Liver (tissue), 9 donors: ENCODE results near the gene MYOF. TPM values are rescaled to one million over a fixed set of nuclear protein-coding genes. Genes with fewer than 3 reads are reported as not detected.

Experiments
- DNase-seq: peaks from one replicate; pipeline ENCODE4 v3.0.0-alpha.2; 2017; ENCODE audit warnings: low spot score
- H3K27ac ChIP-seq, 2 donors: one replicate each; pipeline ENCODE4 v1.7.0; 2013; ENCODE audit warnings: inconsistent platforms in 2 of 2, low read length in 2 of 2, control low read depth in 1 of 2, low read depth in 1 of 2, mild to moderate bottlenecking in 1 of 2
- H3K27me3 ChIP-seq, 4 donors: one replicate each; pipeline versions ENCODE4 v1.6.1 to v1.7.0; 2013; ENCODE audit warnings: low read length in 3 of 4, inconsistent platforms in 1 of 4, mild to moderate bottlenecking in 1 of 4, moderate library complexity in 1 of 4; ENCODE audit not compliant: control insufficient read depth in 4 of 4, insufficient read depth in 4 of 4
- H3K36me3 ChIP-seq, 4 donors: one replicate each; pipeline versions ENCODE4 v1.6.1 to v1.7.0; 2013; ENCODE audit warnings: low read length in 3 of 4, mild to moderate bottlenecking in 3 of 4, low read depth in 1 of 4, moderate library complexity in 1 of 4; ENCODE audit not compliant: control insufficient read depth in 4 of 4, insufficient read depth in 3 of 4
- H3K4me1 ChIP-seq, 4 donors: one replicate each; pipeline versions ENCODE4 v1.6.1 to v1.7.0; 2013; ENCODE audit warnings: low read length in 3 of 4, mild to moderate bottlenecking in 3 of 4, moderate library complexity in 1 of 4; ENCODE audit not compliant: control insufficient read depth in 4 of 4, insufficient read depth in 4 of 4
- H3K4me3 ChIP-seq, 3 donors: one replicate each; pipeline versions ENCODE4 v1.6.1 to v1.7.0; 2013; ENCODE audit warnings: low read length in 3 of 3, control low read depth in 1 of 3, low read depth in 1 of 3, mild to moderate bottlenecking in 1 of 3
- H3K9ac ChIP-seq, 2 donors: one replicate each; pipeline ENCODE4 v1.7.0; 2013; ENCODE audit warnings: low read length in 2 of 2, mild to moderate bottlenecking in 2 of 2, moderate library complexity in 2 of 2, control low read depth in 1 of 2, low read depth in 1 of 2
- H3K9me3 ChIP-seq, 4 donors: one replicate each; pipeline versions ENCODE4 v1.6.1 to v1.7.0; 2013; ENCODE audit warnings: low read length in 3 of 4; ENCODE audit not compliant: control insufficient read depth in 4 of 4
- EGR1 ChIP-seq, 2 donors: IDR thresholded peaks; 2 replicates each; pipeline ENCODE4 v1.6.1; 2016 to 2018; ENCODE audit warnings: antibody characterized with exemption in 2 of 2, low read depth in 2 of 2
- FOXA1 ChIP-seq: IDR thresholded peaks from 2 replicates; pipeline ENCODE4 v1.6.1; 2016; ENCODE audit warnings: antibody characterized with exemption
- FOXA2 ChIP-seq: IDR thresholded peaks from 2 replicates; pipeline ENCODE4 v1.6.1; 2016; ENCODE audit warnings: antibody characterized with exemption
- GABPA ChIP-seq, 2 donors: IDR thresholded peaks in 1 of 2; conservative IDR thresholded peaks in 1 of 2; 2 replicates each; pipeline ENCODE4 v1.6.1; 2016; ENCODE audit warnings: antibody characterized with exemption in 2 of 2, mild to moderate bottlenecking in 1 of 2, moderate library complexity in 1 of 2
- HNF4A ChIP-seq, 2 donors: conservative IDR thresholded peaks; 2 replicates each; pipeline ENCODE4 v1.6.1; 2016; ENCODE audit warnings: antibody characterized with exemption in 2 of 2, mild to moderate bottlenecking in 2 of 2
- HNF4G ChIP-seq: IDR thresholded peaks from 2 replicates; pipeline ENCODE4 v1.6.1; 2016; ENCODE audit warnings: antibody characterized with exemption
- JUND ChIP-seq, 2 donors: IDR thresholded peaks; 2 replicates each; pipeline ENCODE4 v1.6.1; 2016; ENCODE audit warnings: antibody characterized with exemption in 2 of 2
- NR2F2 ChIP-seq: IDR thresholded peaks from 2 replicates; pipeline ENCODE4 v1.6.1; 2016; ENCODE audit warnings: antibody characterized with exemption
- RAD21 ChIP-seq, 2 donors: IDR thresholded peaks; 2 replicates each; pipeline ENCODE4 v1.6.1; 2016; ENCODE audit warnings: antibody characterized with exemption in 2 of 2, mild to moderate bottlenecking in 2 of 2
- RXRA ChIP-seq, 2 donors: IDR thresholded peaks; 2 replicates each; pipeline ENCODE4 v1.6.1; 2017 to 2018; ENCODE audit warnings: antibody characterized with exemption in 2 of 2, mild to moderate bottlenecking in 1 of 2
- SP1 ChIP-seq: IDR thresholded peaks from 2 replicates; pipeline ENCODE4 v1.6.1; 2018; ENCODE audit warnings: antibody characterized with exemption, mild to moderate bottlenecking
- TAF1 ChIP-seq: conservative IDR thresholded peaks from 2 replicates; pipeline ENCODE4 v1.6.1; 2016; ENCODE audit warnings: antibody characterized with exemption, mild to moderate bottlenecking
- YY1 ChIP-seq: IDR thresholded peaks from 2 replicates; pipeline ENCODE4 v1.6.1; 2016; ENCODE audit warnings: antibody characterized with exemption, mild to moderate bottlenecking
- WGBS: extraction: QIAGEN DNeasy Blood & Tissue Kit; methylation state at CpG from one replicate; pipeline ENCODE4 v1.1.7; 2013; 5-methylcytosine and 5-hydroxymethylcytosine counted together
- polyA plus RNA-seq, 2 donors: library from polyadenylated mRNA; stranded (reverse) in 1 of 2; unstranded in 1 of 2; fragments of 200-250 nt in 1 of 2; fragments of >200 nt in 1 of 2; fragmentation: Nextera tagmentation in 1 of 2; extraction: Ambion mirVana in 1 of 2; gene quantifications; one replicate each; pipeline versions ENCODE4 v1.2.1 to v1.2.3, GENCODE V29; 2013 to 2015
- total RNA-seq, 2 donors: library from RNA; depleted of rRNA; stranded (reverse); fragments of >200 nt; gene quantifications; one replicate each; pipeline ENCODE4 v1.2.3, GENCODE V29; 2014
- TF ChIP-seq, protein P1 (sequence below): IDR thresholded peaks from 2 replicates; pipeline ENCODE4 v1.6.1; 2016; ENCODE audit warnings: antibody characterized with exemption
- TF ChIP-seq, protein P2 (sequence below): fragments of 150-350 bp; IDR thresholded peaks from 2 replicates; pipeline ENCODE4 v1.5.1; 2017; ENCODE audit warnings: improper control_type of control experiment, low read depth, low read length; ENCODE audit not compliant: missing input control
- TF ChIP-seq, protein P3 (sequence below): IDR thresholded peaks from 2 replicates; pipeline ENCODE4 v1.6.1; 2016; ENCODE audit warnings: antibody characterized with exemption
- TF ChIP-seq, protein P4 (sequence below): IDR thresholded peaks from 2 replicates; pipeline ENCODE4 v1.6.1; 2016; ENCODE audit warnings: antibody characterized with exemption, mild to moderate bottlenecking
- donor health status: healthy.
- donor health status: healthy.
- donor health status: healthy.
- donor health status: healthy.
- donor health status: healthy.

Gene MYOF
- total and polyA plus RNA-seq, 4 donors = 0.89 to 5.7 (median 3.2) TPM

DNA sequence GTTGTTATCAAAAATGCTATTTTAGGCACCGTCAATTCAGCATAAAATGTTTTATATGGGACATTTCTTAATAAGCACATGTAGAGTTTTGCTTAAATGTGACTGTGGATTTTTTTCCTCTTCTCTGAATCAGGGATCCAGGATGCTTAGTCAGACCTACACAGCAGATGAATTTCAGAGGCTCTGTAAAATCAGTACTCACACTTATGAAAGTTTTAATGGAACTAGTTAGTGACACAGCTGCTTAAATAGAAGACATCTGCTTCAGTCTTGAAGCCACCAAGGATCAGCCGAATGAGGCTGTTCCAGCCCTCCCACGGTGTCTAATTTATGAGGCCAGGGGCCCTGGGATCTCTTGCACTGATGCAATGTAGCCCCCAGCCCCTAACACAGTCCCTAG lies 136.0 kb downstream of the MYOF start:
- Histone ChIP-seq H3K4me3 (no peak overlapping the region), H3K4me1 (no peaks in the 10 kb centered on the region), H3K9me3 (no peaks in the 10 kb centered on the region), H3K27me3 (no peaks in the 10 kb centered on the region), H3K36me3 (no peaks in the 10 kb centered on the region), H3K27ac (no peak overlapping the region), H3K9ac (no peak overlapping the region)
- DNase-seq = no peak
- WGBS = 81% methylated on average over 3 of the region's 3 CpGs
- TF ChIP-seq SP1 = no peak
- TF ChIP-seq FOXA2 = no peak
- TF ChIP-seq RAD21 (IDR thresholded peaks at IDR 0.05) = no peak
- TF ChIP-seq, protein P1, sequence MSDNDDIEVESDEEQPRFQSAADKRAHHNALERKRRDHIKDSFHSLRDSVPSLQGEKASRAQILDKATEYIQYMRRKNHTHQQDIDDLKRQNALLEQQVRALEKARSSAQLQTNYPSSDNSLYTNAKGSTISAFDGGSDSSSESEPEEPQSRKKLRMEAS = no peak
- TF ChIP-seq HNF4A (conservative IDR thresholded peaks at IDR 0.05) = no peak
- no peak for TF ChIP-seq YY1
- TF ChIP-seq, protein P2, sequence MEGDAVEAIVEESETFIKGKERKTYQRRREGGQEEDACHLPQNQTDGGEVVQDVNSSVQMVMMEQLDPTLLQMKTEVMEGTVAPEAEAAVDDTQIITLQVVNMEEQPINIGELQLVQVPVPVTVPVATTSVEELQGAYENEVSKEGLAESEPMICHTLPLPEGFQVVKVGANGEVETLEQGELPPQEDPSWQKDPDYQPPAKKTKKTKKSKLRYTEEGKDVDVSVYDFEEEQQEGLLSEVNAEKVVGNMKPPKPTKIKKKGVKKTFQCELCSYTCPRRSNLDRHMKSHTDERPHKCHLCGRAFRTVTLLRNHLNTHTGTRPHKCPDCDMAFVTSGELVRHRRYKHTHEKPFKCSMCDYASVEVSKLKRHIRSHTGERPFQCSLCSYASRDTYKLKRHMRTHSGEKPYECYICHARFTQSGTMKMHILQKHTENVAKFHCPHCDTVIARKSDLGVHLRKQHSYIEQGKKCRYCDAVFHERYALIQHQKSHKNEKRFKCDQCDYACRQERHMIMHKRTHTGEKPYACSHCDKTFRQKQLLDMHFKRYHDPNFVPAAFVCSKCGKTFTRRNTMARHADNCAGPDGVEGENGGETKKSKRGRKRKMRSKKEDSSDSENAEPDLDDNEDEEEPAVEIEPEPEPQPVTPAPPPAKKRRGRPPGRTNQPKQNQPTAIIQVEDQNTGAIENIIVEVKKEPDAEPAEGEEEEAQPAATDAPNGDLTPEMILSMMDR = no peak
- no peak for TF ChIP-seq HNF4G
- no peak for TF ChIP-seq EGR1 (IDR thresholded peaks at IDR 0.05; ENCODE audit: low read depth in 2 of 2)
- TF ChIP-seq, protein P3, sequence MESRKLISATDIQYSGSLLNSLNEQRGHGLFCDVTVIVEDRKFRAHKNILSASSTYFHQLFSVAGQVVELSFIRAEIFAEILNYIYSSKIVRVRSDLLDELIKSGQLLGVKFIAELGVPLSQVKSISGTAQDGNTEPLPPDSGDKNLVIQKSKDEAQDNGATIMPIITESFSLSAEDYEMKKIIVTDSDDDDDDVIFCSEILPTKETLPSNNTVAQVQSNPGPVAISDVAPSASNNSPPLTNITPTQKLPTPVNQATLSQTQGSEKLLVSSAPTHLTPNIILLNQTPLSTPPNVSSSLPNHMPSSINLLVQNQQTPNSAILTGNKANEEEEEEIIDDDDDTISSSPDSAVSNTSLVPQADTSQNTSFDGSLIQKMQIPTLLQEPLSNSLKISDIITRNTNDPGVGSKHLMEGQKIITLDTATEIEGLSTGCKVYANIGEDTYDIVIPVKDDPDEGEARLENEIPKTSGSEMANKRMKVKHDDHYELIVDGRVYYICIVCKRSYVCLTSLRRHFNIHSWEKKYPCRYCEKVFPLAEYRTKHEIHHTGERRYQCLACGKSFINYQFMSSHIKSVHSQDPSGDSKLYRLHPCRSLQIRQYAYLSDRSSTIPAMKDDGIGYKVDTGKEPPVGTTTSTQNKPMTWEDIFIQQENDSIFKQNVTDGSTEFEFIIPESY = no peak
- TF ChIP-seq JUND (IDR thresholded peaks at IDR 0.05) = no peak
- no peak for TF ChIP-seq RXRA (IDR thresholded peaks at IDR 0.05)
- no peak for TF ChIP-seq GABPA (IDR thresholded peaks at IDR 0.05 in 1 of 2, conservative IDR thresholded peaks at IDR 0.05 in 1 of 2)
- TF ChIP-seq FOXA1 = no peak
- TF ChIP-seq, protein P4, sequence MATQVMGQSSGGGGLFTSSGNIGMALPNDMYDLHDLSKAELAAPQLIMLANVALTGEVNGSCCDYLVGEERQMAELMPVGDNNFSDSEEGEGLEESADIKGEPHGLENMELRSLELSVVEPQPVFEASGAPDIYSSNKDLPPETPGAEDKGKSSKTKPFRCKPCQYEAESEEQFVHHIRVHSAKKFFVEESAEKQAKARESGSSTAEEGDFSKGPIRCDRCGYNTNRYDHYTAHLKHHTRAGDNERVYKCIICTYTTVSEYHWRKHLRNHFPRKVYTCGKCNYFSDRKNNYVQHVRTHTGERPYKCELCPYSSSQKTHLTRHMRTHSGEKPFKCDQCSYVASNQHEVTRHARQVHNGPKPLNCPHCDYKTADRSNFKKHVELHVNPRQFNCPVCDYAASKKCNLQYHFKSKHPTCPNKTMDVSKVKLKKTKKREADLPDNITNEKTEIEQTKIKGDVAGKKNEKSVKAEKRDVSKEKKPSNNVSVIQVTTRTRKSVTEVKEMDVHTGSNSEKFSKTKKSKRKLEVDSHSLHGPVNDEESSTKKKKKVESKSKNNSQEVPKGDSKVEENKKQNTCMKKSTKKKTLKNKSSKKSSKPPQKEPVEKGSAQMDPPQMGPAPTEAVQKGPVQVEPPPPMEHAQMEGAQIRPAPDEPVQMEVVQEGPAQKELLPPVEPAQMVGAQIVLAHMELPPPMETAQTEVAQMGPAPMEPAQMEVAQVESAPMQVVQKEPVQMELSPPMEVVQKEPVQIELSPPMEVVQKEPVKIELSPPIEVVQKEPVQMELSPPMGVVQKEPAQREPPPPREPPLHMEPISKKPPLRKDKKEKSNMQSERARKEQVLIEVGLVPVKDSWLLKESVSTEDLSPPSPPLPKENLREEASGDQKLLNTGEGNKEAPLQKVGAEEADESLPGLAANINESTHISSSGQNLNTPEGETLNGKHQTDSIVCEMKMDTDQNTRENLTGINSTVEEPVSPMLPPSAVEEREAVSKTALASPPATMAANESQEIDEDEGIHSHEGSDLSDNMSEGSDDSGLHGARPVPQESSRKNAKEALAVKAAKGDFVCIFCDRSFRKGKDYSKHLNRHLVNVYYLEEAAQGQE = no peak
- TF ChIP-seq TAF1 = no peak
- TF ChIP-seq NR2F2 = no peak

DNA sequence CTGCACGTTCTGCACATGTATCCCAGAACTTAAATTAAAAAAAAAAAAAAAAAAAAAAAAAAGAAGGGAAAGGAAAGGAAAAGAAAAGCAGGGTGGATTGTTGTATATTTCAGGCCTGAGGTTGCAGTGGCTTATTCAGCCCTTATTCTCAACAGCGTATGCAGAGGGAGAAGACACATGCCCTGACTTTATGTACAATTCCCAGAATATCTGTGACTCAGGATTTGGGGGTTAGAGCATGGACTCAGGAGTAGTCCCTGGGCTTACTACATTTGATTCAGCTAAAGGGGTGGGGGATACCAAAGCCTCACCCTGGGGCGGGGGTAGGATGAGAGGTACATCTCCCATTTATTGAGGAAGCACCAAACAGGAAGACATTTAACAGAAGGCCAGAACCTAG lies 137.4 kb downstream of the MYOF start:
- no peak for DNase-seq
- TF ChIP-seq, protein P1 = no peak
- TF ChIP-seq FOXA2 (no peak), SP1 (no peak), GABPA (IDR thresholded peaks at IDR 0.05 in 1 of 2, conservative IDR thresholded peaks at IDR 0.05 in 1 of 2) (no peak)

More for the DNA sequence above, 137.4 kb downstream of the MYOF start:
- no peaks in the 10 kb centered on the region for H3K9me3 ChIP-seq
- no peaks in the 10 kb centered on the region for H3K36me3 ChIP-seq
- 89% methylated on average over 3 of the region's 3 CpGs for WGBS
- no peak overlapping the region for H3K4me3 ChIP-seq
- no peaks in the 10 kb centered on the region for H3K27me3 ChIP-seq
- no peak overlapping the region for H3K27ac ChIP-seq
- no peaks in the 10 kb centered on the region for H3K4me1 ChIP-seq
- no peak overlapping the region for H3K9ac ChIP-seq
